NT2/D1 (cell line): ENCODE data around the gene CHP1.
A peak's percentile ranks its signal among the peaks of the same experiment; 100 is the strongest.

Source experiments
- DNase-seq: peaks from one replicate; pipeline ENCODE4 v3.0.0-alpha.2; 2011; ENCODE audit warnings: low read depth, low spot score
- H3K27me3 ChIP-seq: 2 replicates; pipeline ENCODE4 v1.6.0; 2011; ENCODE audit warnings: mild to moderate bottlenecking; ENCODE audit not compliant: insufficient read length, insufficient read depth
- H3K36me3 ChIP-seq: 2 replicates; pipeline ENCODE4 v1.6.1; 2011; ENCODE audit warnings: mild to moderate bottlenecking, low read length, mixed read lengths; ENCODE audit not compliant: insufficient read depth, insufficient read length
- H3K4me1 ChIP-seq: 2 replicates; pipeline ENCODE4 v1.5.1; 2011; ENCODE audit not compliant: insufficient read depth, insufficient read length
- H3K4me3 ChIP-seq: 2 replicates; pipeline ENCODE4 v1.5.1; 2011; ENCODE audit warnings: low read depth; ENCODE audit not compliant: insufficient read length
- H3K9ac ChIP-seq: 2 replicates; pipeline ENCODE4 v1.6.0; 2011; ENCODE audit warnings: low read depth; ENCODE audit not compliant: insufficient read length
- H3K9me3 ChIP-seq: 2 replicates; pipeline ENCODE4 v1.5.1; 2011; ENCODE audit warnings: mild to moderate bottlenecking, low read length; ENCODE audit not compliant: insufficient read depth
- SUZ12 ChIP-seq: IDR thresholded peaks from 2 replicates; pipeline ENCODE4 v1.6.1; 2011; ENCODE audit not compliant: insufficient read length, insufficient read depth; ENCODE audit errors: extremely low read depth
- YY1 ChIP-seq: IDR thresholded peaks from 2 replicates; pipeline ENCODE4 v1.6.1; 2011; ENCODE audit not compliant: insufficient read length, insufficient read depth
- ZNF274 ChIP-seq: IDR thresholded peaks from 2 replicates; pipeline ENCODE4 v1.6.1; 2011; ENCODE audit warnings: mild to moderate bottlenecking, low read depth, low read length

The CHP1 gene

DNA sequence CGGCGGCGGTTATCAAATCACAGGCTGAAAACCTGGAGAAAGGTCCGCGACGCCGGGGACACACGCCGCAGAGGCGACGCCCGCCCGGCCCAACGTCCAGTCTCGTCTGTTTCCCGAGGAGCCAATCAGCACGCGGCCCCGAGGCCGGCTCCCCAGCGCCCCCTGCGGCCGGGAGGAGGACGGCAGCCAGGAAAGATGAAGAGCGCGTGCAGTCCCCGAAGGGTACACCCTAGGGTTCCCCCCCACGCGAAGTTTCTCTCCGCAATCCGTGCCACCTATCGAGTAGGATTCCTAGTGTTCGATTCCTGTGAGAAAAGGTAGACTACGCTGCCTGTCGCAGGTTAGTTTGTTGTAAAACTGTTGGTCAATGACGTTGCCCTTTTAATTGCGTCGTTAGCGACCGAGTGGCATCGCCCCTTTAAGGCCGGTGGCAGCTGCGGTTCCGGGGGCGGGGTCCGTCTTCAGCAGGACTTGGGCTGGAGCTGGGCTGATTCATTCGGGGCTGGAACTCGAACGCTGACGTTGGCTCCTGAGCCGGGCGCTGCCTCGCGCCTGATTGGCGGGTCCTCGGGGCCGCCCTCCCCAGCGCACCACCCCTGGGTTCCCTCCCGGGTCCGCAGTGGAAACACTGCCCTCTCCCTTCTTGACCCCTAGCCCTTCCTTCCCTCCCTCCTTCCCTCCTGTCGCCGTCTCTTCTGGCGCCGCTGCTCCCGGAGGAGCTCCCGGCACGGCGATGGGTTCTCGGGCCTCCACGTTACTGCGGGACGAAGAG, at the start of gene CHP1, which contains the start of gene EXD1:
CHP1 (plus strand) TSS at position 619 of the 772 bp plus-strand sequence; CDS start at position 734, 115 bp downstream.
EXD1 (minus strand) TSS at position 108 of the 772 bp plus-strand sequence. CDS start 4,182 bp downstream, outside the sequence.
- no peaks in the 10 kb centered on the region for H3K27me3 ChIP-seq
- no peak for TF ChIP-seq ZNF274
- TF ChIP-seq YY1, result no peak
- TF ChIP-seq SUZ12, result no peak
- no peaks in the 10 kb centered on the region for H3K9me3 ChIP-seq
- H3K4me3 ChIP-seq, result peak within 1 kb of the TSS; percentile 88
- DNase-seq, result peak; percentile 93
- H3K4me1 ChIP-seq, result no peaks in the 10 kb centered on the region
- H3K36me3 ChIP-seq, result no peaks in the 10 kb centered on the region
- peak within 1 kb of the TSS; percentile 83 for H3K9ac ChIP-seq

DNA sequence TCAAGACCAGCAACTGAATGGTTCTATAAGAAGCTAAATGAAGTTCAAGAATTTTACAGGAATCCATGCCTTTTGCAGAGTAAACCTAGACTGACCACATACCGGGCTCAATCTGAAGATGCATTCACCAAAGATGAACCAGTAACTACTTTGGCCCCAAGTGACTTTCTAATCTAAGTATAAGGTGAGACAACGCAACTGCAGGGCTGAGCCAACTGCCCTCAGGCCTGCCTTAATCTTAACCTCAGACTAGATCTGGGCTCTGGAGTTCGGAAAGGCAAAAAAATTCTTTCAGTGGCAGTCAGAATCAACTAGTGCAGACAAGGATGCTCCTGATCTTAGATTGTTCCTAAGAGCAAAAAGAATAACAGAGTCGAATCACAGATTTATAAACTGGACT, 48.8 kb upstream of the CHP1 start:
- DNase-seq, result no peak
- TF ChIP-seq SUZ12, result no peak
- no peak for TF ChIP-seq ZNF274
- TF ChIP-seq YY1, result no peak
- Histone ChIP-seq H3K4me1 (no peaks in the 10 kb centered on the region), H3K36me3 (no peaks in the 10 kb centered on the region), H3K9me3 (no peaks in the 10 kb centered on the region), H3K4me3 (no peak overlapping the region), H3K9ac (no peak overlapping the region), H3K27me3 (no peaks in the 10 kb centered on the region)

GRCh38 chr15:41183581-41183980, 47.5 kb upstream of the CHP1 start:
- no peak for DNase-seq
- Histone ChIP-seq H3K9me3 (no peaks in the 10 kb centered on the region), H3K36me3 (no peaks in the 10 kb centered on the region), H3K27me3 (no peaks in the 10 kb centered on the region), H3K9ac (no peak overlapping the region), H3K4me3 (no peak overlapping the region), H3K4me1 (no peaks in the 10 kb centered on the region)
- TF ChIP-seq SUZ12, result no peak
- no peak for TF ChIP-seq YY1
- no peak for TF ChIP-seq ZNF274

DNA sequence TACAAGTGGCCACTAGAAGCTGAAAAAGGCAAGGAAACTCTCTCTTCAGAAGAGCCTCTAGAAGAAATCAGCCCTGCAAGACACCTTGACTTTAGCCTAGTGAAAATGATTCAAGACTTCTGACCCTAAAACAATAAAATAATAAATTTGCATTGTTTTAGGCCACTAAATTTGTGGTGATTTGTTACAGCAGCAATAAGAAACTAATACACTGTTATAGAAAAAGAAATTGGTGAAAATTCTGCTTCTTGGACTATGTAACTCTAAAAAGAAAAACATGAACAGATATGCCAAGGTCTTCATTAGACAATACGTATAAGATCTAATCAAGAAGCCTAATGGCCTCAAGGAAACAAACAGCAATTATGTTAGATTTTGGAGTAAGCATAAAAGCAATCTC, 36.6 kb upstream of the CHP1 start:
- TF ChIP-seq YY1 (no peak), SUZ12 (no peak), ZNF274 (no peak)
- no peak for DNase-seq
- Histone ChIP-seq H3K27me3 (no peaks in the 10 kb centered on the region), H3K4me3 (no peak overlapping the region), H3K9ac (no peak overlapping the region), H3K36me3 (no peaks in the 10 kb centered on the region), H3K9me3 (peaks cover 6% of the 10 kb centered on the region; the same call in 1 of the 2 replicates), H3K4me1 (no peaks in the 10 kb centered on the region)

DNA sequence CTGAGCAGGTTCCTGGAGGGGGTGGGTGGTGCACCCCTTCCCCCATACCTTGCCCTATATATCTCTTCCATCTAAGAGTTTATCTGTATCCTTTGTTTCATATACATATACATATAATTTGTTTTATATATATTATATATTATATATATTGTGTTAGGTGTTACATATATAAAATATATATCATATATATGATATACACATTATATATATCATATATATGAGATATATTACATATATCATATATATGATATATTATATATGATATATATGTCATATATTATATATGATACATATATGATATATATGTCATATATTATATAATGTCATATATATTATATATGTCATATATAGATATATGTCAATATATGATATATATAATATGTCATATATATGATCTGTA, 31.6 kb upstream of the CHP1 start:
- DNase-seq, result no peak
- no peak for TF ChIP-seq YY1
- TF ChIP-seq SUZ12, result no peak
- TF ChIP-seq ZNF274, result no peak
- H3K36me3 ChIP-seq, result no peaks in the 10 kb centered on the region
- no peak overlapping the region for H3K4me3 ChIP-seq
- peaks cover 2% of the 10 kb centered on the region; the same call in 1 of the 2 replicates for H3K9me3 ChIP-seq
- H3K4me1 ChIP-seq, result no peaks in the 10 kb centered on the region
- no peak overlapping the region for H3K9ac ChIP-seq
- no peaks in the 10 kb centered on the region for H3K27me3 ChIP-seq

GRCh38 chr15:41203395-41203794, 27.7 kb upstream of the CHP1 start:
- TF ChIP-seq ZNF274 (no peak), SUZ12 (no peak), YY1 (no peak)
- H3K27me3 ChIP-seq, result no peaks in the 10 kb centered on the region
- H3K4me3 ChIP-seq, result no peak overlapping the region
- H3K9me3 ChIP-seq, result no peaks in the 10 kb centered on the region
- no peak overlapping the region for H3K9ac ChIP-seq
- no peak for DNase-seq
- H3K36me3 ChIP-seq, result no peaks in the 10 kb centered on the region
- no peaks in the 10 kb centered on the region for H3K4me1 ChIP-seq

DNA sequence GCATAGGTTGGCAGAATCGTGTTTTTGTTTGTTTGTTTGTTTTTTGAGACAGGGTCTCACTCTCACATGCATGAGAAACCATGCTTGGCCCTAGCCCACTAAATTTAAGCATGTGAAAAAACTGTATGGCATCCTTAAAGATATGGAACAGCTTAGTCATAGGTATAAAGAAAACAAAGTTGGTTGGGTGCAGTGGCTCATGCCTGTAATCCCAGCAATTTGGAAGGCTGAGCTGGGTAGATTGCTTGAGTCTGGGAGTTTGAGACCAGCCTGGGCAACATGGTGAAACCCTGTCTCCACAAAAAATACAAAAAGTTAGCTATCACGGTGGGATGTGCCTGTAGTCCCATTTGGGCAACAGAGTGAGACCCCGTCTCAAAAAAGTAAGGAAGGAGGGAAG, 25.8 kb upstream of the CHP1 start:
- no peaks in the 10 kb centered on the region for H3K36me3 ChIP-seq
- no peak overlapping the region for H3K4me3 ChIP-seq
- no peaks in the 10 kb centered on the region for H3K27me3 ChIP-seq
- H3K9me3 ChIP-seq, result no peaks in the 10 kb centered on the region
- no peak overlapping the region for H3K9ac ChIP-seq
- no peaks in the 10 kb centered on the region for H3K4me1 ChIP-seq
- no peak for DNase-seq
- TF ChIP-seq SUZ12 (no peak), YY1 (no peak), ZNF274 (no peak)
